Mesothelial cell of epicardium (in vitro differentiated cells): ENCODE results near the gene GJB2. TPM values are rescaled to one million over a fixed set of nuclear protein-coding genes. Genes with fewer than 3 reads are reported as not detected.

ENCODE experiments used
- DNase-seq, 2 experiments: peaks; one replicate each; pipeline ENCODE4 v3.0.0; 2021; ENCODE audit warnings: low spot score in 2 of 2; ENCODE audit not compliant: unreplicated experiment in 2 of 2
- H3K27ac Mint-ChIP-seq: 2 replicates; pipeline ENCODE4 v1.8.0; 2021; ENCODE audit warnings: mixed read lengths
- H3K27me3 Mint-ChIP-seq: 2 replicates; pipeline ENCODE4 v1.8.0; 2021; ENCODE audit warnings: low read depth, mixed read lengths
- H3K36me3 Mint-ChIP-seq: 2 replicates; pipeline ENCODE4 v1.8.0; 2021; ENCODE audit warnings: mixed read lengths
- H3K4me1 Mint-ChIP-seq: 2 replicates; pipeline ENCODE4 v1.8.0; 2021; ENCODE audit warnings: mixed read lengths
- H3K4me3 Mint-ChIP-seq: 2 replicates; pipeline ENCODE4 v1.8.0; 2021; ENCODE audit warnings: mild to moderate bottlenecking, moderate library complexity, mixed read lengths
- H3K9me3 Mint-ChIP-seq: 2 replicates; pipeline ENCODE4 v1.8.0; 2021; ENCODE audit warnings: mixed read lengths
- CTCF ChIP-seq: fragments of 200-600 bp; sonication (generic); IDR thresholded peaks from one replicate; pipeline ENCODE4 v1.5.0; 2021; ENCODE audit warnings: antibody characterized with exemption; ENCODE audit not compliant: unreplicated experiment
- total RNA-seq: library from RNA; stranded (reverse); gene quantifications from 3 replicates; pipeline ENCODE4 v1.2.1, GENCODE V29; 2021

GJB2 gene
- total RNA-seq, 1 donor from 2014 or later = 25.4 TPM

GRCh38 chr13:20192158-20192835 lies 441 bp downstream of the GJB2 start:
- no peak for DNase-seq
- TF ChIP-seq CTCF = no peak
- Mint-ChIP-seq H3K9me3 (no peaks in the 10 kb centered on the region), H3K27ac (no peak overlapping the region), H3K27me3 (peaks cover 50% of the 10 kb centered on the region), H3K4me3 (peak overlapping the region; percentile 74), H3K4me1 (peaks cover 48% of the 10 kb centered on the region), H3K36me3 (peaks cover 7% of the 10 kb centered on the region)

DNA sequence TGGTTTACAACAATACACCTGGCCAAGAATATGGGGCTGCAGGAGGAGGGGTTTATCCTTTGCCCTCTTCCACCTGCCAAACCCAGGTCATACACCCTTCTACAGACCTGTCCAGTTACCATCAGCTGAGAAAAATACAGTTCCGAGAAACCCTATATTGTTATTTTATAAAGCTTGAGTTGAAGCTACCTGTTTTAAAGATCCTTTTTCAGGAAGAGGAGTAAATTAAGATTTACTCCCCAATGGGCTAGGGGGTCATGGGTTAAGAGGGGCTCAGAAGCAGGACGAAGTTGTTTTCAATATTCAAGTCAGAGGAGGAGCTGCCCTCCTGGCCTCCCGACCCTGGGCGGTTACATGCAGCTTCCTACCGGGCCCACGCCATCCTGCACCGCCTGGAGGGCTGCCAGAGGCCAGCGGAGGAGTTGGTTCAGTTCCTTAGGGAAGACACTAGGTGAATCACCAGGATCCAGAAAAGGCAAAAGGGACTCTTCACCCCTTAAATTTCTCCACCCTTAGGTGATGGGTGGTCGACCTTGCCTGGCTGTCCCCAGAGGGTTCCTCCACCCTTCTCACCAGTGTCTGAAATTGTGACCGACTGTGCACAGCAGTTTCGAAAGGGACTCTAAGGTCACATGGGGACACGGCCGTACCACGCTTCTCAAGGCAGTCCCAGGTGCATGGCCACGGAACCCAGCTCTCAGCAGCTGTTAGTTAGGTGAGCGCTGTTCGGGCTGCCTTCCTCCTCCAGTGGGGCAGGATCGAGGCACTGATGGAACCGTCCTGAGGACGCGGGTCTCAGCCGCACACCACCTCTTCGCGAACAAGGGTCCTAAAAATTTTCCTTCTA lies 1.2 kb downstream of the GJB2 start:
- Mint-ChIP-seq H3K9me3 (no peaks in the 10 kb centered on the region), H3K4me3 (peak overlapping the region; percentile 74), H3K27me3 (peaks cover 50% of the 10 kb centered on the region), H3K4me1 (peaks cover 41% of the 10 kb centered on the region), H3K36me3 (peaks cover 7% of the 10 kb centered on the region), H3K27ac (no peak overlapping the region)
- DNase-seq = no peak
- no peak for TF ChIP-seq CTCF

DNA sequence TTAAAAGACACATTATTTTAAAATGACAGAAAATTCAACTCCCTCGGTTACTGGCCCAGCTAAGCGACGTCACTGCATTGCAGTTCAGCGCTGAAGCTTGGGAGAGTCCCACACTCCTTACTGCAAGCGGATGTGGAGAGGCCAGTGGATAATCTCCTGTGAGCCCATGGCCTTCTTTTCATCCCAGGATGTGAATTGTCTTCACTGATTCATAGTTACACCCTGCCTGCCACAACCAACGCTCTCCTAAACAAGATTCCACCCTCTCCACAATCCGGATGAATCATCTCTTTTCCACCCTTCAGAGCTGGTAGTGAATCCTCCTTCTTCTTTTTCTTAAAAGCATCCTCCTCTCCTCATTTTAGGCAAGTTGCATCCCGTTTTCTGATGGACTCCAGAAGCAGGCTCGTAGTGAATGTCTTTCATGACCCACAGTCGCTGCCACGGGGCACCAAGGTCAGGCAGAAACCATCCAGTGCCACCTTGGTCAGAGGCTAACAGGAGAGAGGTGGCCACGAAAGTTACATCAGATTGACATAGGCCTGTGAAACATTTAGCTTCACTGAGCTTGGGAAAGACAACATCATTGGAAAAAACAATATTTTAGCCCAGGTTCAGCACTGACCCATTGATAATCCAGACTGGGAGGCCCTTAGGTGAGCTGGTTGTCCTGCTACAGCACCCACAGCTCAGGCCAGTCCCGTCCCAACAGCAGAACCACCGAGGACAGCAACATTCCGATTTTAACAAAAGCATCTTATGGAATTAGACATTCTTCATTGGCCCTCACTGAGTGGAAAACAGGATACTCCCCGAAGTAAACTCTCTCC lies 2.0 kb downstream of the GJB2 start:
- Mint-ChIP-seq H3K27me3 (peaks cover 47% of the 10 kb centered on the region), H3K36me3 (peaks cover 7% of the 10 kb centered on the region), H3K4me3 (peak overlapping the region; percentile 74), H3K4me1 (peaks cover 38% of the 10 kb centered on the region), H3K27ac (peak overlapping the region; percentile 75), H3K9me3 (no peaks in the 10 kb centered on the region)
- no peak for TF ChIP-seq CTCF
- DNase-seq = no peak

DNA sequence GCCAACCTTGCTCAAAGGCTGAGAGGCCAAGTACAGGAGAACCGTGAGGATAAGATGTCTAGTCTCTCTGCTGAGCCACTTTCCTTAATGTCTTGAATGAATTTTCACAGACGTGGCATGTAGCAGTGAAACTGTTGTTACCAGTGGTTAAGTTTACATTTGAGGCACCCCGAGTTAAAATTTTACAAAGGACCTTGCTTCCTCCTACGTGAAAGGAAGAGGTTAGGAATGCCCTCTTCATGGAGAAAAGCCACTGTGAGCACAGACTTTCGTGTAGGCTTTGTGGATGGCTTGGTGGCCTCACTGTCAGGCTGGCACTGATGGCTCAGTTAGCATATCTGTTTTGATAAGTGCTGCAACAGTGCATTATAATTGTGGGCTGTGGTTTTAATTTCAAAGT lies 2.7 kb downstream of the GJB2 start:
- no peaks in the 10 kb centered on the region for H3K9me3 Mint-ChIP-seq
- H3K4me3 Mint-ChIP-seq = no peak overlapping the region
- H3K27ac Mint-ChIP-seq = no peak overlapping the region
- peaks cover 7% of the 10 kb centered on the region for H3K36me3 Mint-ChIP-seq
- no peak for DNase-seq
- peaks cover 33% of the 10 kb centered on the region for H3K4me1 Mint-ChIP-seq
- TF ChIP-seq CTCF = no peak
- peaks cover 41% of the 10 kb centered on the region for H3K27me3 Mint-ChIP-seq

DNA sequence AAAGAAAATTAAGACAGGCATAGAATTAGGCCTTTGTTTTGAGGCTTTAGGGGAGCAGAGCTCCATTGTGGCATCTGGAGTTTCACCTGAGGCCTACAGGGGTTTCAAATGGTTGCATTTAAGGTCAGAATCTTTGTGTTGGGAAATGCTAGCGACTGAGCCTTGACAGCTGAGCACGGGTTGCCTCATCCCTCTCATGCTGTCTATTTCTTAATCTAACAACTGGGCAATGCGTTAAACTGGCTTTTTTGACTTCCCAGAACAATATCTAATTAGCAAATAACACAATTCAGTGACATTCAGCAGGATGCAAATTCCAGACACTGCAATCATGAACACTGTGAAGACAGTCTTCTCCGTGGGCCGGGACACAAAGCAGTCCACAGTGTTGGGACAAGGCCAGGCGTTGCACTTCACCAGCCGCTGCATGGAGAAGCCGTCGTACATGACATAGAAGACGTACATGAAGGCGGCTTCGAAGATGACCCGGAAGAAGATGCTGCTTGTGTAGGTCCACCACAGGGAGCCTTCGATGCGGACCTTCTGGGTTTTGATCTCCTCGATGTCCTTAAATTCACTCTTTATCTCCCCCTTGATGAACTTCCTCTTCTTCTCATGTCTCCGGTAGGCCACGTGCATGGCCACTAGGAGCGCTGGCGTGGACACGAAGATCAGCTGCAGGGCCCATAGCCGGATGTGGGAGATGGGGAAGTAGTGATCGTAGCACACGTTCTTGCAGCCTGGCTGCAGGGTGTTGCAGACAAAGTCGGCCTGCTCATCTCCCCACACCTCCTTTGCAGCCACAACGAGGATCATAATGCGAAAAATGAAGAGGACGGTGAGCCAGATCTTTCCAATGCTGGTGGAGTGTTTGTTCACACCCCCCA lies 3.8 kb downstream of the GJB2 start:
- Mint-ChIP-seq H3K4me1 (peaks cover 22% of the 10 kb centered on the region), H3K27me3 (peaks cover 29% of the 10 kb centered on the region)
- no peak for DNase-seq

More for the DNA sequence above, 3.8 kb downstream of the GJB2 start:
- TF ChIP-seq CTCF = no peak
- Mint-ChIP-seq H3K9me3 (no peaks in the 10 kb centered on the region), H3K36me3 (peaks cover 9% of the 10 kb centered on the region), H3K4me3 (no peak overlapping the region), H3K27ac (no peak overlapping the region)
